Esophagus squamous epithelium (tissue), 4 donors: Measurements from ENCODE around the gene ZP2.

Source experiments
- POLR2A ChIP-seq, 4 donors: fragments of 450-650 bp; IDR thresholded peaks; one replicate each; pipeline ENCODE4 v1.6.1; 2017; ENCODE audit warnings: antibody characterized with exemption in 4 of 4, mild to moderate bottlenecking in 4 of 4, moderate library complexity in 3 of 4
- TF ChIP-seq, protein P1 (sequence below), 6 experiments: fragments of 450-650 bp in 4 of 6; fragments of 200-600 bp in 2 of 6; sonication (generic) in 2 of 6; IDR thresholded peaks; one replicate each; pipeline ENCODE4 v1.5.1; 2016 to 2019; ENCODE audit warnings: antibody characterized with exemption in 6 of 6, mild to moderate bottlenecking in 4 of 6, moderate library complexity in 4 of 6

- TF ChIP-seq, protein P1, sequence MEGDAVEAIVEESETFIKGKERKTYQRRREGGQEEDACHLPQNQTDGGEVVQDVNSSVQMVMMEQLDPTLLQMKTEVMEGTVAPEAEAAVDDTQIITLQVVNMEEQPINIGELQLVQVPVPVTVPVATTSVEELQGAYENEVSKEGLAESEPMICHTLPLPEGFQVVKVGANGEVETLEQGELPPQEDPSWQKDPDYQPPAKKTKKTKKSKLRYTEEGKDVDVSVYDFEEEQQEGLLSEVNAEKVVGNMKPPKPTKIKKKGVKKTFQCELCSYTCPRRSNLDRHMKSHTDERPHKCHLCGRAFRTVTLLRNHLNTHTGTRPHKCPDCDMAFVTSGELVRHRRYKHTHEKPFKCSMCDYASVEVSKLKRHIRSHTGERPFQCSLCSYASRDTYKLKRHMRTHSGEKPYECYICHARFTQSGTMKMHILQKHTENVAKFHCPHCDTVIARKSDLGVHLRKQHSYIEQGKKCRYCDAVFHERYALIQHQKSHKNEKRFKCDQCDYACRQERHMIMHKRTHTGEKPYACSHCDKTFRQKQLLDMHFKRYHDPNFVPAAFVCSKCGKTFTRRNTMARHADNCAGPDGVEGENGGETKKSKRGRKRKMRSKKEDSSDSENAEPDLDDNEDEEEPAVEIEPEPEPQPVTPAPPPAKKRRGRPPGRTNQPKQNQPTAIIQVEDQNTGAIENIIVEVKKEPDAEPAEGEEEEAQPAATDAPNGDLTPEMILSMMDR (IDR thresholded peaks at IDR 0.05) = no peak
- TF ChIP-seq POLR2A (IDR thresholded peaks at IDR 0.05) = no peak
These were observed 51.1 kb downstream of the ZP2 start for GRCh38 chr16:21160276-21160675.
